Colon (tissue), 2 donors: ENCODE results near the gene NEDD8.
"Not testable (repeated sequence)": the region's sequence is repeated elsewhere in the genome, so short reads cannot be mapped to it uniquely, and the experiment has no call there.

Experiments
- FAIRE-seq: peaks from 2 replicates; lab custom pipeline; 2012; peaks lifted over from hg19 to GRCh38; lab: Jason Lieb, UNC
- donor health status: control.
- donor health status: control.

Gene NEDD8

GRCh38 chr14:24247422-24247821 is 15.3 kb upstream of the NEDD8 start:
- FAIRE-seq = no peak

- no peak for FAIRE-seq
Observed at GRCh38 chr14:24246765-24247212, 14.6 kb upstream of the NEDD8 start.

DNA sequence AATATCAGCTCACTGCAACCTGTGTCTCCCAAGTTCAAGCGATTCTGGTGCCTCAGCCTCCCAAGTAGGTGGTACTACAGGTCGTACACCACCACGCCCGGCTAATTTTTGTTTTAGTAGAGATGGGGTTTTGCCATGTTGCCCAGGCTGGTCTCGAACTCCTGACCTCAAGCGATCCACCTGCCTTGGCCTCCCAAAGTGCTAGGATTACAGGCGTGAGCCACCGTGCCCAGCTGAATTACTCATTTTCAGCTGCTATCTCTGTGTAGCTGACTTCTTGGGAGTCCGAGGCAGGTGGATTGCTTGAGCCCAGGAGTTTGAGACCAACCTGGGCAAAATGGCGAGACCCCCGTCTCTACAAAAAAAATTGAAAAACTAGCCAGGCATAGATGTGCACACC is 13.2 kb upstream of the NEDD8 start:
- not testable (repeated sequence) for FAIRE-seq

DNA sequence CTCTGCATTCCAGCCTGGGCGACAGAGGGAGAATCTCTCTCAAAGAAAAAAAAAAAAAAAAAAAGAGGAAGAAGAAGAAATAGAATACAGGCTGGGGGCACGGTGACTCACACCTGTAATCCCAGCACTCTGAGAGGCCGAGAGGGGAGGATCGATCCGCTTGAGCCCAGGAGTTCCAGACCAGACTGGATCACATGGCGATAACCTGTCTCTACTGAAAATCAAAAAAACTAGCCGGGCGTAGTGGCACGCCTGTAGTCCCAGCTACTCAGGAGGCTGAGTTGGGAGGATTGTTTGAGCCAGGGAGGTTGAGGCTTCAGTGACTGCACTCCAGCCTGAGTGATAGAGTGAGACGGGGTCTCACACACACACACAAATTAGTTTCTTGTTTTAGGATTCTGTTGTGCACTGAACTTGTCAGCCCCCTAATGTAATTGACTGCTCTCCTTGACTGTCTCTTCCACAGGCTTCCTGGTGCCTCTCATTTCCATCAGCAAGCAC is 11.2 kb upstream of the NEDD8 start:
- FAIRE-seq = no peak

DNA sequence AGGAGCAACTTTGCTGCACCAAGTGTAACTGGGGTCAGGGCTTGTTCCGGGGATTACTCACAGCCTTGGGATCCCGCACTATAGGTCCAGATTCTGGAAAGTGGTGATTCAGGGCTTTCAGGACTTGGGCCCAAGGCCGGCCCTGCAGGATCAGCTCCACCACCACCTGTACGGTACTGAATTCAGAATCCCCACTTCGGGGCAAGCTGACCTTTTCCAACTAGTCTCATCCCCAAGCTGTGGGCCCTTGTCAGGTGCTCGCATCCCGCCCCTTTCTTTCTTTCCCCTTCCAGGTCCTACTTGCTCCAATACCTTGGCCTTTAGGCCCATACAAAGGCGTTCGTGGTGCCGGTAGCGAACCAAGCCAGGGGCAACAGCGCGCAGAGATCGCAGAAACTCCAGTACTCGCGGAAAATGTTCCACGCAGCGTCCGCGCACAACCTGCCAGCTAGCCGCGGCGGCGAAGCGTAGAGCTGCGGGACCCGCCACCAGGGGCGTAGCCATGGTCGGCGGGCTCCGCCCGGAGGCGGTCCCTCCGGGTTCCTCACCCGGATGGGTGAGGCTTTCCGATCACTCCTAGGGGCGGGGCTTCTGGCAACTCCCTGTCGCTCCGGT is 9.8 kb upstream of the NEDD8 start:
- no peak for FAIRE-seq

- no peak for FAIRE-seq
Observed at GRCh38 chr14:24240110-24240918, 8.1 kb upstream of the NEDD8 start.

GRCh38 chr14:24238527-24239037 is 6.4 kb upstream of the NEDD8 start:
- no peak for FAIRE-seq

DNA sequence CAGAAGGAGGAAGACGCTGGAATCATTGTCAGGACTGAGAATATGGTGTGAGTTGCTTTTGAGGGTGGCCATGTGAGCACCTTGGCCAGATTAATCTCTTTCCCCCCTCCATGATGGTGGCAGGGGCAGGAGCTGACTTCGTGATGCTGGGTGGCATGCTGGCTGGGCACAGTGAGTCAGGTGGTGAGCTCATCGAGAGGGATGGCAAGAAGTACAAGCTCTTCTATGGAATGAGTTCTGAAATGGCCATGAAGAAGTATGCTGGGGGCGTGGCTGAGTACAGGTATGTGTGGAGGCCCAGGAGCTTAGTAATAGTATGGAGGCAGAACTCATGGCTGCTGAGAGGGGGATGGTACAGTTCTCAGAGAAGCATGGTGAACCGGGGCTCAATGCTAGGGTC is 6.0 kb upstream of the NEDD8 start:
- FAIRE-seq = no peak

GRCh38 chr14:24237463-24237955 is 5.3 kb upstream of the NEDD8 start:
- no peak for FAIRE-seq

- no peak for FAIRE-seq
Observed at GRCh38 chr14:24236689-24237462, 4.7 kb upstream of the NEDD8 start.

DNA sequence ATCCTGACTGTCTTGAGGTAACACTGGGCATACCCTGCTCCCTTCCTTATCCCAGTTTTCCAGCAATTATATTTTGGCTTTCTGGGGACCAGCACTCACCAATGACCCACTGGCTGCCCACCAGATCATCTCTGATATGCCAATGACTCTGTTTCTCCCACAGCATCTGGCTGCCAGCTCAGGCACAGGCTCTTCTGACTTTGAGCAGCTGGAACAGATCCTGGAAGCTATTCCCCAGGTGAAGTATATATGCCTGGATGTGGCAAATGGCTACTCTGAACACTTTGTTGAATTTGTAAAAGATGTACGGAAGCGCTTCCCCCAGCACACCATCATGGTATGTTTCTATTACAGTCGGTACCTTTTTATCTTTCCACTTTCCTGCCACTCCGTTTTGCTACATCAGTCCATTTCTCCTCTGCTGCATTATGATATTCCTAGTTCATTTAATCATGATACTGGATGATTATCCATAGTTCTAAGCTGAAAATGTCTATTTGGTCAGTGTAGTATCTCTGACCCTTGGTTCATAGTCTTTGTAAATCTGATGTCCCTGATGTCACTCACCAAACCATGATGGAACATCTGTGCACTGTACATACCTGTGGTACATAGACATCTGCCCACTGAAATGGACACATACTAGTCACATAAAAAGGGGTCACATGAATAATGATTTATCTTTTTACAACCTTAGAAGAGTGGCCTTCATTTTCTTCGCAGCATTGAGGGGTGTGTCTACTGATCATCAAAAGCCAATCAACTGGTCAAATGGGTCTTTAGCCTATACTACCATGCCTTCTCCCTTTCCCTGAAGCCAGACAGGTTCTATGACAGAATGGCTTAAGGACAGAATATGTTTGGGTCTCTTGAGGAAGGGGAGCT is 3.9 kb upstream of the NEDD8 start:
- no peak for FAIRE-seq

- no peak for FAIRE-seq
Observed at GRCh38 chr14:24234095-24235005, 2.2 kb upstream of the NEDD8 start.

GRCh38 chr14:24233538-24233866 is 1.3 kb upstream of the NEDD8 start:
- no peak for FAIRE-seq

GRCh38 chr14:24232645-24233537 is 724 bp upstream of the NEDD8 start, which contains the start of gene GMPR2:
GMPR2 (plus strand) TSS chr14:24232929; CDS start chr14:24233254, 325 bp downstream.
- FAIRE-seq = no peak

DNA sequence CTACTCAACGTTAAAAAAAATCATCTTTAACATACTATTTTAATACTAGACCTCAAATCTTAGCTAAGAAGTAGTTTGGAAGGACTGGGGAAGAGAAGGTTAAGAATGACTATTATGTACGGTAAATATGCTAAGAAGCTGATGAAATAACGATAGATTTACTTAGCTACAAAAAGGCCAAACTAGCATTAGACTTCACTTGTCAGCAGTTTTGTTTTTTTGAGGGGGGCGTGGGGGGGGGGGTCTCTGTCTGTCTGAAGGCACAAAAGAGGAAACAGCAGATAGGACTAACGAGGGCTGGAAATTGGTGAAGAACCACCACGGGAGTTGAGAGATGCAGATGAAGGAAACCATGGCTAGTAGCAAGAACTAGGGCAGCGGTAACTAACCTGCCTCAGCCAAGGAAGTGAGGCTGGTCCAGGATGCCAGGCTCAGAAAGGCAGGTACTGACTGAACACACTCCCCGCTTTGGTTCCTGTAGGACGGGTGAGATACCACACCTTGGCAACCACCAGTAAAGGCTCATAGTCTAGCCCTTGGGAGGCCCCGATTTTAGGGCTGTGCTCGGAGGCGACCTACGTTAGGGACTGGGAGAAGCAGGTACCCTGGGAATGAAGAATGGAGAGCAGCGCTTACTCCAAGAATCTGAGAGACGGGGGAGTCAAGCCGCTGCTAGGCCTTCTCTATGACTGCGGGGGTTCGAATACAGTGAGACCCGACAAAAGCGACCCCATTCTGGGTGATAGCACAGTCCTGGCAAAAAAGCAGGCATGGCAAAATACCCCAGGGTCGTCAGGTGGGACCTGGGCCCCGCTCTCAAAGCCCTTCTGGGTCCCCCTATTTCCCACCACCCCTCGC is 675 bp downstream of the NEDD8 start:
- FAIRE-seq = no peak

DNA sequence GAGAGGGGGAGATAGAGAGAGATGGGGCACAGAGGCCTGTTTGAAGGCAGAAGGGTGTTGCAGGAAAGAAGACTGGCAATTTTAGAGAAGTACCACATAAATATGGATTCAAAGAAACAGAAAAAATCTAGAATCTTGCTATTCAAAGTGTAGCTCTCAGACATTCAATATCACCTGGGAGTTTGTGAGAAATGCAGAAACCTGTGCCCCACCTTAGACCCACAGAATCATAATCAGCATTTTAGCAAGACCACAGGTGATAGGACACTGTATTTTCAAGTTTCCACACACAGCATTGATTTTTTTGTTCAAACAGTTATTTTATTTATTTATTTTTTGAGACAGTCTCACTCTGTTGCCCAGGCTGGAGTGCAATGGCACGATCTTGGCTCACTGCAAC is 3.3 kb downstream of the NEDD8 start:
- no peak for FAIRE-seq

DNA sequence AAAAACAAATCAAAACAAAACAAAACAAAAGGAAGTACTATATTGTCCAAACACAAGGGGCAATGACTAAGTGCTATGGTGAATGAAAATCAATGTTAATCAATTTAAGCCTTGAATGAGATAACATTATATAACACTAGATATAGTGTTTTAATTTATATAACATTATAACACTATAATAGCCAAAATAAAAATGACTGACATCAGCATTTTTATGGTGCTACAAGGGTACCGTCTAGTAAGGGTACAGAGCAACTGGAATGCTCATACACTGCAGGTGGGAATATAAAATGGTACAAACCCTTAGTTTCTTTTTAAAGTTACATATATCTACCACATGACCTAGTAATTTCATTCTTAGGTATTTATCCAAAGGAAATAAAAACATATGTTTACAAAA is 5.7 kb downstream of the NEDD8 start:
- no peak for FAIRE-seq

GRCh38 chr14:24224618-24225071 is 7.5 kb downstream of the NEDD8 start:
- no peak for FAIRE-seq
